ENCODE data around the gene UGT1A4.

The UGT1A4 gene

DNA sequence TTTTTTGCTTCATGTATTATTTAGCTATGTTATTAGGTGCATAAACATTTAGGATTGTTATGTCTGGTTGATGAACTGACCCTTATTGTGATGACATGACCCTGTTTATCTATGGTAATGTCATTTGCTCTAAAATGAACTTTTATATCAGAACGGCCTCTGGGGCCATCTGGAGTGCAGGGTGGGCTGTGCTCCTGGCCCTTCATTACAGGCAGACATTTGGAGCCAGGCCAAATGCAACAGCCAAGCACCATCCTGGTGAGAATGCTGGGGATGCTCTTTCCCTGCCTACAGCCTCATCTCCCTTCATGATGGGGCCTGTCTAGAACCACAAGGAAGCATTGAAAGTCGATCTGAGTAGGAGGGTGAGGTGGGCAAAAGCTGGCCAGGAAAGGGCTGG lies 97.8 kb downstream of the UGT1A4 start:
- TF ChIP-seq GATA3 (IDR thresholded peaks at IDR 0.05; ENCODE audit: low read depth, low read length) (no peak), GATA2 (IDR thresholded peaks at IDR 0.05; ENCODE audit: low read depth, low read length) (no peak)

DNA sequence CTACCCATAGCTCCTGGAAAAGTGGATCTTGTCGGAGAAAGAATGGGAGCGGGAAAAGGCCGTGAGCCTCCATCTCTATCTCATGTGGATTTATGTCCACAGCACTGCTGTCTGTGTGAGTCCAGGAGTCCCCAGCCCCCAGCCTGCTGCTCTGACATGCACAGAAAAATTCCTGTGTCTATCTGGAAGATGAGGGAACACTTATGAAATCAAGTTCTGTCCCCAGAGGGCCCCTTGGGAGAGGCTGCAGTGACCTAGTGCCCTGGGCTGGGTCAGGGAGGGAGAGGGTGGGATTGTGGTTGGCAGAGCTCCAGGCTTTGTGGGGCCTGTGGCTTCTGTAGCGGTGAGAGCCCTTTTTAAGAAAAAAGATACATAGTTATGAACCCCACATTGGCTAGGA lies 98.2 kb downstream of the UGT1A4 start:
- TF ChIP-seq GATA3 (IDR thresholded peaks at IDR 0.05; ENCODE audit: low read depth, low read length), result no peak
- no peak for TF ChIP-seq GATA2 (IDR thresholded peaks at IDR 0.05; ENCODE audit: low read depth, low read length)

DNA sequence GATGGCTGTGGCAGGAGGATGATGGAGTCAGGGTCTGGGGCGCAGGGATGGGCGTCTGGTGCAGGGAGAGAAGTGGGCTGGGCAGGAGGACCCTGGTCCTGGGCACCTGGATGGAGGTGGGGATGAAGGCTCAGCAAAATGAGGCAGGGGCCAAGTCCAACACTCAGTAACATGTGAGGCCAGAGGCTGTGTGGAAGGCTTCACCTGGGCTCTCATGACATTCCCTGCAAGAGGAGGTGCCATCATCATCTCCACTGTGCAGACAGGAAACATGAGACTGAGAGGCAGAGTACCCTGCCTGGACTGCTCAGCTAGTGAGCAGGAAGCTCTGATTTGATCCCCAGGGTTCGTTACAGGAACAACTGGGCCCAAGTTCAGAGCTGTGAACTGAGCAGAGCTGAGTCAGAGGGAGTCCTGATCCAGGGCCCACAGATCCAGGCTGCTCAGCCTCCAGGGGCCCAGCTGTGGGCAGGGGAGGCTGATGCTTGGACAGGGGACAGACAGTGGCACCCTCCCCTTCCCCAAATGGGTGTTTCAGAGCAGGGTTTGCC lies 98.9 kb downstream of the UGT1A4 start:
- TF ChIP-seq GATA3 (IDR thresholded peaks at IDR 0.05; ENCODE audit: low read depth, low read length) (no peak), GATA2 (IDR thresholded peaks at IDR 0.05; ENCODE audit: low read depth, low read length) (no peak)

DNA sequence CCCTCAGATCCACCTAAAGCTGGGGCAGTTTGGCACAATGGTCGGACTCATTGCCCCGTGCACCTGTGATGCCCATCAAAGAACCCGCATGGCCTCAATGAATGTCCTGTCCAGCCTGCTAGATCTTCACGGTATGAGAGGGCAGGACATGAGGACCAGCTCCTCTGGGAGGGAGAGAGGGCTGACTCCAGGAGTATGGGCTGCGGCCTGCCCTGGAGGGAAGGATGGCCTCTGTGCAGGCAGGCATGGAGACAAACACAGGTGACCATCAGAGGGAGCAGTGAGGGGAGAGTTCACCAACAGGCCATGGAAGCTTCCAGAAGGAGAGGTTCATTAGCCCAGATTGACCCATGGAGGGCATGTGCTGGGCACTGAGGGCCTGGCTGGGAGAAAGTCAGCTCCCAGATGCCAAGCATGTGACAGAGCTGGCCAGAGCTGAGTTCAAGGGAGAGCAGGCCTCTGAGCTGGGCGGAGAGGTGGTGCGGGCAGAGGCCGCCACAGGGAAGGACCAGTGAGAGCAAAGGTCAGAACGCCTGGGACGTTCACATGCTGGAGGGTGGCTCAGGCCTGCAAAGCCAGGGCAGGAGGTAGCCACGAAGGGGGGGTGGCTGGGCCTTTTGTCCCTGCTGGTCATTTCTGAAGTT lies 99.6 kb downstream of the UGT1A4 start:
- TF ChIP-seq GATA3 (IDR thresholded peaks at IDR 0.05; ENCODE audit: low read depth, low read length), result no peak
- no peak for TF ChIP-seq GATA2 (IDR thresholded peaks at IDR 0.05; ENCODE audit: low read depth, low read length)

DNA sequence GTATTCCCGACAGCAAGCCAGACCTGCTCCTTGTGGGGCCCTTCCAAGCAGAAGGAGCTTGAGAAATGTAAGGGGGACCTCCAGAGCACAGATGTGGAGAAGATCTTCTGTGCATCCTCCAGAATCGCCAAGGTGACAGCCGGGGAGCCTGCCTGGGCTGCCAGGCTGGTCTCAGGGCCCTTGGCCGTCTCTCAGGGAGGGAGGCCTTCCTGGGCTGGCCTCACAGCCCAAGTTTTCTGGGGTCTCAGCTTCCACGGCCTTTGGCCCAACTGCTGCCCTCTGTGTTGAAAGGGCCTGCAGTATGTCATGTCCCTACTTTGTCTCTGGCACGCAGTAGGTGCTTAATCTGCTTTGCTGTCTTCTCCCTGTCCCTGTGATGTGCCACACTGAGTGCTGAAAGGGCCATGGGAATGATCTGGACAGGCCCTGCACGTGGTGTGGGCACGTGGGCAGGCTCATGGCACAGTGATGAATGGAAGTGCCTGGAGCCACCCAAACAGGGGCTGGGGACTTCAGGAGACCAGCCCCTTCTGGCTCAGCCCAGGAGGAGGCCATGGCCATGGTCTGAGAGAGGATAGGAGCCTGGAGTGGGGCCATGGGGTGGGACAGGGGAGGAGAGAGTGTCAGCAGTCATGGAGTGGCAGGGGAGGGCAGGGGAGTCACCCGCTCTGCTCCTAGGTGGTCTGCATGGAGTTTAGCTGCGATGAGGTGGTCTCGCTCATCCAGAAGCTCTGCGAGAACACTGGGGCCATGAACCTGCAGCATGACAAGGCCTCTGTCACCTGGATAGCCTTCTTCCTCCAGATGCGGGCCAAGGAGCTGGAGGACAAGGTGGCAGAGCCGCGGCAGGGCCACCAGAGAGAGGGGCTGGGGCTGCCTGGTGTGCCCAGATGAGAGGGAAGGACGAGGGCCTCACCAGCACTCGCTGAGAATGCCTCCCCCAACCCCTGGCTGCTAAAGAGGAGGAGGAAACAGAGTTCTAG lies 100.4 kb downstream of the UGT1A4 start:
- TF ChIP-seq GATA2 (IDR thresholded peaks at IDR 0.05; ENCODE audit: low read depth, low read length), result no peak
- no peak for TF ChIP-seq GATA3 (IDR thresholded peaks at IDR 0.05; ENCODE audit: low read depth, low read length)

DNA sequence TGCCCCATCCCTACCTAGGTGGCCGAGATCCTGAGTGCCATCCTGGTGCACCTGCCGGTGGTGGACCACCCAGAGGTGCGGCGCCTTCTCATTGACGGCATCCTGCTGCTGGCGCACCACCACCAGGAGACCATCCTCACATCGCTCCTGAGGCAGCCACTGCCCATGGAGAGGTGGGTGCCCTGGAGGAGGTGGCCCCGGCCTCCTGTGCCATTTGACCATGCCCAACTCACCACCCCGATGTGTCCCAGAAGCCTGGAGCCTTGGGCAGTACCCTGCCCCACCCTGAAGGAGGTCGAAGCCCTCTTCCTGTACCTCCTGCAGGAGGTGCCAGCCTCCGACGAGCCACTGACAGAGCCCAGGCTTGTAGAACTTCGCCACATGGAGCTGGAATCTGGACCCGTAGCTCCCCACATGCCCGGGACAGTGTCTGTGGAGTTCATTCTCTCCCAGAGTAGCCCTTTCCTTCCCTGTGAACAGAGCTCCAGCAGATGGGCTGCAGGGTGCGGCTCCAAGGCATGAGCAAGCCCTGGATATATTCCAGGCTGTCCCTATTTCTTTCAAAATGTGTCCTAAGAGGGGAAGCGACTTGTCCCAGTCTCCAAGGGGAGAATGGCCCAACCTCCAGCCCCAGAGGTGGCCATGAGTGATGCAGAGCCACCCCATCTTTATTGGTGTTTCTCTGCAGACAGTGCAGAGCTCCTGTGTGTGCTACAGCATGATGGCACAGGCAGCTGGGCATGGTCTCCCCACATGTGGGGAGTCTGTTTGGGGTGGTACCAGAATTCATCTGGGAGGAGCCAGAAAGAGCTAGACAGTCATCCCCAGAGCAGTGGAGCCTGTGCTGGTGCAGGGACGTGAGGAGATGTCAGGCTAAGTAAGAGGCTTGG lies 101.6 kb downstream of the UGT1A4 start:
- TF ChIP-seq GATA2 (IDR thresholded peaks at IDR 0.05; ENCODE audit: low read depth, low read length), result no peak
- TF ChIP-seq GATA3 (IDR thresholded peaks at IDR 0.05; ENCODE audit: low read depth, low read length), result no peak

DNA sequence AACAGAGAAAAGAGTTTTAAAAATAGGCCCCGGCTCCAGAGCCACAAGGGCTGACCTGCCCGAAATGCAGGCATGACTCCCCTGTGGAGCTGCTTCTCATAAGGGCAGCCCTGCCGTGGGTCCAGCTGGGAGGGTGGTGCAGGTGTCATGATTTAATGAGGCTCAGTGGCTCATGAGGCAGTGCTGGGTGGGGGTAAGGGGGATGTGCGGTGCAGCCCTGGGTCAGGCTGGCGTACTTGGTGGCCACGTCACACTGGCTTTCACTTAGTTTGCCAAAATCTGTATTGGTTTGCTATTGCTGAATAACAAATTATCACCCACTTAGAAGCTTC lies 102.2 kb downstream of the UGT1A4 start:
- TF ChIP-seq GATA2 (IDR thresholded peaks at IDR 0.05; ENCODE audit: low read depth, low read length) (no peak), GATA3 (IDR thresholded peaks at IDR 0.05; ENCODE audit: low read depth, low read length) (no peak)

DNA sequence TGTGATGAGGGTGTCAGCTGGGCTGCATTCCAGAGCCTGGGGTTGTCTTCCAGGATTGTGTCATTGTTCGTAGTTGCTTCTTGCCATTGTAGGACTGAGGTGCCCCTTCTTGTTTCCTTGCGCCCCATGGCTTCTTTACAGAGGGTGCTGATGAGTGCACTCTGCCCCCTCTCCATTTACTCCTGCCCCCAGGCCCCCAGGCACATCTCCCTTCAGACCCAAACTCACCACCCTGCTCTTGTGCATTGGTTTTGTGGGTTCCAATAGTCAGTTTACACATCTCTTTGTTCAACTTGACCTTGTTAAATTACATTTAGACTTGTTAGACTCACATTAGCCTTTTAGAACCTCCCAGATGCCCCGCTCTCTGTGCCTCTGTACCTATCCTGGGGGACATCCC lies 102.7 kb downstream of the UGT1A4 start:
- TF ChIP-seq GATA3 (IDR thresholded peaks at IDR 0.05; ENCODE audit: low read depth, low read length), result no peak

DNA sequence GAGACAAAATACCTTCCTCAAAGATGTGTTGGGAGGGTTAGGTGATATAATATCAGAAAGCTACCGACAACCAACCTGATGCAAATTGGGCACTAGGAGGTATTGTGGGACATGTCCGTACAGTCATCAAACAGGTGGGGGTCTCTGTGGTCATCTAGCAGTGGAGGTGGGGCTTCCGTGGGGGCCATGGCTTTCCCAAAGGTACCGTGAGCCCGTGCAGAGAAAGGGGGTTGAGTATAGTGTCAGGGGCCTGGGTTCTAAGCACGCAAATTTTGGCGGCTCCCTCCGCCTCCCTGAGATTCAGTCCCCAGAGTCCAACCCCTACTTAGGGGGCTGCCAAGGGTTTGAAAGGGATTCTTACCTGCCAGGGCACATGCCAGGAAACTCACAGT lies 103.2 kb downstream of the UGT1A4 start:
- no peak for TF ChIP-seq GATA3 (IDR thresholded peaks at IDR 0.05; ENCODE audit: low read depth, low read length)
- TF ChIP-seq GATA2 (IDR thresholded peaks at IDR 0.05; ENCODE audit: low read depth, low read length), result no peak

DNA sequence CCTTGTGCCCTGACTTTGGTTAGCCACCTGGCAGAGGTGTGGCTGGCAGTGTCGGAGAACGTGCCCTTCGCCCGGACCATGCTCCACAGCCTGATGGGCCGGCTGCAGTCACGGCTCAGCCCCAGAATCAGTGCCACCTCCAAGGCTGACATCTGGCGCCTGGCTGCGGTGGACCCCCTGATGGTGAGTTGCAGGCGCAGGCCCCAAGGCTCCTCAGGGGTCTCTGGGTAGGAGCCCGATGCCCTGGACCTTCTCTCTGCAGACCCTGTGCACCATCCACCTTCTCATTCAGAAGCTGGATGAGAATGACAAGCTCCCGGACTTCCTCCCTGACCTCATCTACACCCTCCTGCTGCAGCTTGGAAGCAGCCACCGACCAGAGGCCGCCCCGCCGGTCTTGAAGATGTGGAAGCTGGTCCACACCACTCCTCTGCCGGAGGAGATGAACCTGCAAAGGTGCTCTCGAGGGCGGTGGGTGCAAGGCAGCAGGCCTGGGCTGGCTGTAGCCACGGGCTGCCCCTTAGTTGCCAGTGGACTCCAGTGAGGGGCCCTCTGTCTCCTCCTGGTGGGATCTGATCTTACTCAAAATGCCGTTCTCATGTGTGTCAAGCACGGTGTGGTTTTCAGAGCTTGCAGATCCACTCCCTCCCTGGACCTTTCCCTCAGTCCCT lies 103.7 kb downstream of the UGT1A4 start:
- no peak for TF ChIP-seq GATA3 (IDR thresholded peaks at IDR 0.05; ENCODE audit: low read depth, low read length)
- no peak for TF ChIP-seq GATA2 (IDR thresholded peaks at IDR 0.05; ENCODE audit: low read depth, low read length)
